K562 (cell line): ENCODE measurements around the gene CPLX1. TPM values are rescaled to one million over a fixed set of nuclear protein-coding genes. Genes with fewer than 3 reads are reported as not detected.
"Not testable (repeated sequence)": the region's sequence is repeated elsewhere in the genome, so short reads cannot be mapped to it uniquely, and the experiment has no call there.

Experiments used
- ATAC-seq: fragments of 200-7000 bp; cut with Tn5 transposase; 3 replicates; pipeline ENCODE4 v1.9.1; 2020; ENCODE audit warnings: moderate library complexity
- BruUV-seq: library from RNA; stranded (reverse); fragments of 400-500 nt; replicated peaks from 2 replicates; lab custom pipeline; 2021; lab: Mats Ljungman, UMichigan
- CTCF ChIA-PET: fragments of 300-600 bp; formaldehyde crosslinking; extraction: SDS; loops from one replicate; lab custom pipeline; 2021; ENCODE audit warnings: low intra/inter-chr PET ratio; lab: Yijun Ruan, JAX
- POLR2A ChIA-PET: fragments of 300-600, 350-650 bp; sonication (Branson Sonifier 250); formaldehyde crosslinking; extraction: SDS; loops from one replicate; lab custom pipeline; 2021; ENCODE audit warnings: antibody characterized with exemption, inconsistent platforms; lab: Yijun Ruan, JAX
- DNase-seq, 4 experiments: peaks; one replicate each; pipeline versions ENCODE4 v3.0.0 to v3.0.0-alpha.2; 2011 to 2018; ENCODE audit warnings: low spot score in 3 of 4, mixed read lengths in 3 of 4; ENCODE audit errors: extremely low read depth in 1 of 4
- FAIRE-seq: peaks from 2 replicates; lab custom pipeline; 2011; peaks lifted over from hg19 to GRCh38; lab: Jason Lieb, UNC
- H2AFZ ChIP-seq: 2 replicates; pipeline ENCODE4 v1.6.0; 2011; ENCODE audit warnings: low read depth, low read length, control low read depth, inconsistent platforms
- H3K27ac ChIP-seq: fragments of 200-600 bp; 3 replicates; pipeline ENCODE4 v1.8.0; 2011; ENCODE audit warnings: low read depth, mild to moderate bottlenecking, control low read depth, inconsistent platforms, low read length, moderate library complexity, mixed read lengths; ENCODE audit errors: extremely low read depth
- H3K27me3 ChIP-seq, 2 experiments: fragments of 300-600 bp in 1 of 2; 2 replicates in 1 of 2; 3 replicates in 1 of 2; pipeline versions ENCODE4 v1.6.0 to v1.8.0; 2011; ENCODE audit warnings: inconsistent platforms in 2 of 2, low read length in 2 of 2, mild to moderate bottlenecking in 1 of 2, mixed read lengths in 1 of 2, moderate library complexity in 1 of 2; ENCODE audit not compliant: control insufficient read depth in 2 of 2, insufficient read depth in 2 of 2
- H3K36me3 ChIP-seq: fragments of 300-600 bp; 3 replicates; pipeline ENCODE4 v1.8.0; 2011; ENCODE audit warnings: mild to moderate bottlenecking, low read length, inconsistent platforms; ENCODE audit not compliant: control insufficient read depth, insufficient read depth
- H3K4me1 ChIP-seq, 2 experiments: fragments of 200-600 bp in 1 of 2; replicated peaks in 1 of 2; 2 replicates in 1 of 2; 3 replicates in 1 of 2; pipeline versions ENCODE4 v1.5.1 to v1.8.0; 2011; ENCODE audit warnings: inconsistent platforms in 2 of 2, low read length in 2 of 2, mild to moderate bottlenecking in 1 of 2, mixed read lengths in 1 of 2, moderate library complexity in 1 of 2; ENCODE audit not compliant: control insufficient read depth in 2 of 2, insufficient read depth in 2 of 2
- H3K4me2 ChIP-seq: 2 replicates; pipeline ENCODE4 v1.6.1; 2011; ENCODE audit warnings: low read length, control low read depth, inconsistent platforms, mixed read lengths; ENCODE audit not compliant: insufficient read depth
- H3K4me3 ChIP-seq: fragments of 200-600 bp; sonication (generic), shearing (Covaris generic); 2 replicates; pipeline ENCODE4 v1.5.1; 2016; ENCODE audit warnings: control low read depth, inconsistent platforms
- H3K79me2 ChIP-seq: fragments of 200-600 bp; 3 replicates; pipeline ENCODE4 v1.8.0; 2011; ENCODE audit warnings: low read length, inconsistent platforms; ENCODE audit not compliant: control insufficient read depth, insufficient read depth
- H3K9ac ChIP-seq, 2 experiments: 2 replicates each; pipeline versions ENCODE4 v1.6.0 to v1.6.1; 2011; ENCODE audit warnings: low read depth in 2 of 2, low read length in 2 of 2, control low read depth in 1 of 2, inconsistent platforms in 1 of 2, mild to moderate bottlenecking in 1 of 2, mixed read lengths in 1 of 2; ENCODE audit not compliant: insufficient read depth in 1 of 2
- H3K9me1 ChIP-seq: one replicate; pipeline ENCODE4 v1.6.0; 2011; ENCODE audit warnings: inconsistent platforms, mild to moderate bottlenecking, low read length, moderate library complexity; ENCODE audit not compliant: control insufficient read depth, insufficient read depth
- H3K9me3 ChIP-seq: replicated peaks from 2 replicates; pipeline ENCODE4 v1.5.1; 2011; ENCODE audit warnings: low read depth, low read length, inconsistent platforms; ENCODE audit not compliant: control insufficient read depth, insufficient read depth
- H4K20me1 ChIP-seq: replicated peaks from 2 replicates; pipeline ENCODE4 v1.6.1; 2011; ENCODE audit warnings: low read length, inconsistent platforms, mixed read lengths; ENCODE audit not compliant: control insufficient read depth, insufficient read depth
- ELF2 ChIP-seq: fragments of 250-450 bp; sonication (Bioruptor Pico); IDR thresholded peaks from 2 replicates; pipeline ENCODE4 v1.5.0; 2021; ENCODE audit warnings: mild to moderate bottlenecking
- ELF4 ChIP-seq: fragments of 450-650 bp; formaldehyde crosslinking; IDR thresholded peaks from 2 replicates; pipeline ENCODE4 v1.4.0; 2022; ENCODE audit warnings: missing genetic modification characterization
- HBP1 ChIP-seq: fragments of 450-650 bp; formaldehyde crosslinking; IDR thresholded peaks from 2 replicates; pipeline ENCODE4 v1.4.0; 2022; ENCODE audit warnings: missing genetic modification characterization
- HLTF ChIP-seq: fragments of 450-650 bp; IDR thresholded peaks from 2 replicates; pipeline ENCODE4 v1.6.1; 2016
- MCM7 ChIP-seq, 2 experiments: fragments of 450-650 bp; IDR thresholded peaks; 2 replicates each; pipeline ENCODE4 v1.6.1; 2016 to 2018
- POLR2AphosphoS5 ChIP-seq: IDR thresholded peaks from 2 replicates; pipeline ENCODE4 v1.6.1; 2011; ENCODE audit warnings: mild to moderate bottlenecking, low read depth, low read length, moderate library complexity; ENCODE audit not compliant: control insufficient read depth, insufficient read depth
- TSHZ1 ChIP-seq: fragments of 250-450 bp; sonication (Bioruptor Pico); IDR thresholded peaks from 2 replicates; pipeline ENCODE4 v1.4.0; 2020; ENCODE audit warnings: mild to moderate bottlenecking, moderate library complexity
- WHSC1 ChIP-seq: IDR thresholded peaks from one replicate; pipeline ENCODE4 v1.6.1; 2012; ENCODE audit warnings: low read length, control low read depth, inconsistent platforms
- ZBTB12 ChIP-seq: fragments of 250-450 bp; sonication (Bioruptor Pico); IDR thresholded peaks from 2 replicates; pipeline ENCODE4 v1.4.0; 2020
- ZNF134 ChIP-seq: fragments of 250-450 bp; sonication (Bioruptor Pico); conservative IDR thresholded peaks from 2 replicates; pipeline ENCODE4 v1.4.0; 2020
- WGBS: fragments of 100-300 bp; shearing (Covaris generic); methylation state at CpG from one replicate; pipeline ENCODE4 v1.1.6; 2016; ENCODE audit warnings: low coverage, mixed read lengths; ENCODE audit not compliant: insufficient coverage; ENCODE audit errors: missing lambda C conversion rate; 5-methylcytosine and 5-hydroxymethylcytosine counted together
- in situ Hi-C: fragments of 300-500 bp; cut with MboI; formaldehyde crosslinking; loops from 4 replicates; pipeline ENCODE4 v1.15.0; 2018; ENCODE audit warnings: inconsistent platforms, mixed read lengths
- intact Hi-C: fragments of 100-400 bp; cut with micrococcal nuclease; formaldehyde crosslinking; loops from 2 replicates; pipeline ENCODE4 v1.14.2; 2022
- polyA plus RNA-seq, 8 experiments: library from polyadenylated mRNA; depleted of rRNA in 4 of 8; stranded (reverse) in 5 of 8; unstranded in 3 of 8; fragments of >200 nt; fragmentation: Nextera tagmentation in 2 of 8; fragmentation: Illumina TruSeq in 1 of 8; extraction: Ambion mirVana in 2 of 8; extraction: Trizol in 1 of 8; gene quantifications; 2 replicates each; pipeline versions ENCODE4 v1.2.1 to v1.2.3, GENCODE V29; 2011 to 2014; ENCODE audit warnings: inconsistent platforms in 1 of 8, missing spikeins in 1 of 8
- total RNA-seq, 7 experiments: library from RNA; depleted of rRNA in 6 of 7; stranded (reverse); fragments of >200 nt in 6 of 7; fragmentation: Illumina TruSeq in 2 of 7; extraction: Trizol in 2 of 7; gene quantifications; 2 replicates each; pipeline versions ENCODE4 v1.2.1 to v1.2.3, GENCODE V29; 2011 to 2021; ENCODE audit warnings: low replicate concordance in 1 of 7

Gene CPLX1
- total and polyA plus RNA-seq, 9 of the 15 experiments (the other 6 are each of a cell fraction or from before 2014, with no cell fraction given): 0.03 to 3.3 (median 0.17) TPM; not detected in 2

- H2AFZ ChIP-seq, DNase-seq, H4K20me1 ChIP-seq, H3K9me3 ChIP-seq, H3K9me1 ChIP-seq, CTCF ChIA-PET, H3K27me3 ChIP-seq, ATAC-seq, in situ Hi-C loops: not testable (repeated sequence)
- Histone ChIP-seq H3K4me1 (peaks cover 12 to 42% of the 10 kb centered on the region in 2 experiments; a peak in 4 of 5 replicates), H3K4me2 (peak overlapping the region; percentile 97), H3K4me3 (peak overlapping the region; percentile 100), H3K36me3 (peaks cover 55% of the 10 kb centered on the region), H3K27ac (peak overlapping the region; percentile 99), H3K9ac (peak overlapping the region; percentile 100), H3K79me2 (peaks cover 63% of the 10 kb centered on the region)
- peak; percentile 69 for FAIRE-seq
- intact Hi-C loops: loop anchor here (5.0 kb wide), 2 partner anchors 98 to 207 kb away; partner anchors contain the start of gene IDUA
- 0 out of 2 replicates have a peak, but pooled peaks have one; percentile 3 for TF ChIP-seq POLR2AphosphoS5
- TF ChIP-seq HBP1 (CRISPR knock-in tag): 0 out of 2 replicates have a peak, but pooled peaks have one; percentile 9
- WGBS: 87% methylated on average over 7 of the region's 10 CpGs
- POLR2A ChIA-PET: interaction anchor here (1.3 kb wide), 1 partner anchor 10 kb away, joined by 4 read pairs; no protein-coding TSS in a partner anchor
- BruUV-seq: TSS peak; percentile 41
Measured at GRCh38 chr4:780255-780654, 45.7 kb downstream of the CPLX1 start.

GRCh38 chr4:779555-779954 is 46.4 kb downstream of the CPLX1 start:
- Histone ChIP-seq H3K79me2 (peaks cover 70% of the 10 kb centered on the region), H3K27ac (no peak overlapping the region), H3K4me2 (no peak overlapping the region), H3K27me3 (no peaks in the 10 kb centered on the region), H3K9ac (peak overlapping the region in 1 of 2 experiments; percentile 14; a peak in 1 of 4 replicates), H3K9me3 (peaks cover 1% of the 10 kb centered on the region), H2AFZ (no peak overlapping the region), H3K9me1 (no peaks in the 10 kb centered on the region), H4K20me1 (no peaks in the 10 kb centered on the region; the same call in 1 of the 2 replicates), H3K36me3 (peaks cover 62% of the 10 kb centered on the region), H3K4me1 (peaks cover 12 to 35% of the 10 kb centered on the region in 2 experiments; a peak in 4 of 5 replicates), H3K4me3 (no peak overlapping the region)
- no peak for ATAC-seq
- no peak for FAIRE-seq
- 95% methylated on average over 2 of the region's 2 CpGs for WGBS
- CTCF ChIA-PET: no interaction called here
- DNase-seq: no peak
- BruUV-seq: no TSS peak
- in situ Hi-C loops: no loop called here
- intact Hi-C loops: no loop called here
- POLR2A ChIA-PET: interaction anchor here (0.6 kb wide), 1 partner anchor 181 kb away, joined by 3 read pairs; no protein-coding TSS in a partner anchor
- TF ChIP-seq ZNF134: no peak
- no peak for TF ChIP-seq ELF4 (CRISPR knock-in tag)
- no peak for TF ChIP-seq HLTF
- TF ChIP-seq ZBTB12 (CRISPR knock-in tag): no peak
- TF ChIP-seq TSHZ1 (CRISPR knock-in tag): no peak
- no peak for TF ChIP-seq MCM7 (IDR thresholded peaks at IDR 0.05)
- no peak for TF ChIP-seq WHSC1
- TF ChIP-seq ELF2 (CRISPR knock-in tag): no peak
